Testis (tissue), 3 donors: ENCODE measurements around the gene ALAD. TPM values are rescaled to one million over a fixed set of nuclear protein-coding genes. Genes with fewer than 3 reads are reported as not detected.
A peak's percentile ranks its signal among the peaks of the same experiment; 100 is the strongest.
"Not testable (repeated sequence)": the region's sequence is repeated elsewhere in the genome, so short reads cannot be mapped to it uniquely, and the experiment has no call there.

Experiments
- DNase-seq: peaks from one replicate; pipeline ENCODE4 v3.0.0-alpha.2; 2019
- H3K27ac ChIP-seq, 2 donors: fragments of 200-600 bp; sonication (generic); one replicate each; pipeline ENCODE4 v1.5.1; 2019
- H3K27me3 ChIP-seq: fragments of 200-600 bp; sonication (generic); one replicate; pipeline ENCODE4 v1.5.1; 2019
- H3K36me3 ChIP-seq: fragments of 200-600 bp; sonication (generic); one replicate; pipeline ENCODE4 v1.5.1; 2017; ENCODE audit warnings: low read depth; ENCODE audit errors: missing control alignments
- H3K4me1 ChIP-seq: fragments of 200-600 bp; sonication (generic); one replicate; pipeline ENCODE4 v1.5.1; 2019
- H3K4me3 ChIP-seq, 2 donors: fragments of 200-600 bp; sonication (generic); one replicate each; pipeline ENCODE4 v1.5.1; 2017 to 2019
- H3K9me3 ChIP-seq: fragments of 200-600 bp; sonication (generic); one replicate; pipeline ENCODE4 v1.5.1; 2017
- CTCF ChIP-seq, 3 experiments: fragments of 450-650 bp in 2 of 3; fragments of 200-600 bp in 1 of 3; sonication (generic) in 1 of 3; IDR thresholded peaks; one replicate each; pipeline ENCODE4 v1.5.1; 2016 to 2019; ENCODE audit warnings: antibody characterized with exemption in 3 of 3, mild to moderate bottlenecking in 2 of 3, moderate library complexity in 1 of 3
- POLR2A ChIP-seq: fragments of 450-650 bp; IDR thresholded peaks from one replicate; pipeline ENCODE4 v1.6.1; 2017; ENCODE audit warnings: antibody characterized with exemption, mild to moderate bottlenecking, moderate library complexity
- WGBS, 2 donors: methylation state at CpG; one replicate each; pipeline ENCODE4 v1.1.5; 2018; 5-methylcytosine and 5-hydroxymethylcytosine counted together
- intact Hi-C: fragments of 100-400 bp; cut with DNase I; formaldehyde crosslinking; loops from one replicate; pipeline ENCODE4 v1.15.1; 2023; ENCODE audit warnings: low total_unique reads
- polyA plus RNA-seq: library from polyadenylated mRNA; stranded (reverse); fragments of 350-450 nt; fragmentation: Illumina TruSeq; extraction: RNeasy Lipid Tissue Mini Kit (QIAGEN cat#74804); gene quantifications from one replicate; pipeline ENCODE4 v1.2.3, GENCODE V29; 2014; ENCODE audit warnings: low read depth, low replicate concordance; ENCODE audit not compliant: insufficient read depth
- total RNA-seq, 2 donors: library from RNA; depleted of rRNA; stranded (reverse); fragments of >200 nt; gene quantifications; one replicate each; pipeline ENCODE4 v1.2.3, GENCODE V29; 2016

The ALAD gene
- total and polyA plus RNA-seq, 3 donors from 2014 or later: 44.8 to 58.6 (median 52.8) TPM

DNA sequence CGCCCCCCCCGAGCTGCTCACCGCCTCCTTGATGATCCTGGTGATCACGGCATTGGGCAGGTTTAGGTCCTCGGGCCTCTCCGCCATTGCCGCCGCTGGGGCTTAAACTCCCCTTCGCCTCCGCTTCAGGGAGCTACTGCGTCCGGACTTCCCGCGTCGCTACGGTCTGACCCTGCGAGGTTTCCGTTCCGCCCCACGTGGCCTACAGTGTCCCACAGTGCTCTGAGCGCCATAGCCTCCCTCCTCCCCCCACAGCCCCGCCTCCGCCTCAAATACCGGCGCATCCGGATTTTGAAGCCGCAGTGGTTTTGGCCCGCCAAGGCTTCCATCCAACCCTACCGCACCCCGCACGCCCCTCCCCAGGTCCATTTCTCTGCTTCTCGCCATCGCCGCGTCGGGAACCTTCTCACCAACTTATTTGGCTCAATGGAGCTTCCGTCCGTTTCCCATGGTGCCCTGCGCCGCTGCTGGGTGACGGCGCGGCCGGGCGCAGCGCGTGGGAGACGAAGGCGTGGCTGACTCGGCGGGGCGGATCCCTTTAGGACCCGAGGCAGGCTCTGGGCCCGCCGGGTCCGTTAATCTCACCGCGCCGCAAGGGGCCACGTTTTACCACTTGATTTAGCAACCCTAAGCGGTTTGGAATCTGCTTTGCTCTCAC is 9.3 kb upstream of the ALAD start, which contains the start of the genes C9orf43 and POLE3:
TSS of gene C9orf43 (plus strand) at position 541 of the 658 bp plus-strand sequence. CDS start 2,747 bp downstream, outside the sequence.
TSS of gene POLE3 (minus strand) at position 469 of the 658 bp plus-strand sequence. CDS start at position 87, 382 bp downstream.
- no peaks in the 10 kb centered on the region for H3K36me3 ChIP-seq
- peak; percentile 96 for DNase-seq
- WGBS, 2 donors: 1% methylated on average over 57 to 61 of the region's 61 CpGs
- H3K27ac ChIP-seq: peak within 1 kb of the TSS; percentile 95 to 98
- peak within 1 kb of the TSS; percentile 74 to 90 for H3K4me3 ChIP-seq
- H3K9me3 ChIP-seq: no peaks in the 10 kb centered on the region
- peaks cover 16% of the 10 kb centered on the region for H3K4me1 ChIP-seq
- TF ChIP-seq CTCF (IDR thresholded peaks at IDR 0.05): peak in 2 of 3 experiments; percentile 25 to 50
- peak; percentile 63 for TF ChIP-seq POLR2A
- intact Hi-C loops: no loop called here
- no peaks in the 10 kb centered on the region for H3K27me3 ChIP-seq

DNA sequence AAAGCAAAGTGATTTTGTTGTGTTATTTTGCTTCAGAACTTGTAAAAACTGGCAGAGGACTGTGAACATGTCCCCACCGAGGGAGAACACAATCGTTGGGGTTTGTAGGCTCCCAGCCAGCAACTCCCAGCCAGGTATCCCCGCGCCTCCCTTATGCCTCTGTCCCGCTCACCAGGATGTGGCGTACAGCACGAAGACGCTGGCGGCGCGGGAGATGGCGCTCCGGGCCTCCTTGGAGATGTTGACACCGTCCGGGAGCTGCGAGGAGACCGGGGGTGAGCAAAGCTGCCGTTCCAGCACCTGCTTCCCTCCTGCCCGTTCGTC is 8.8 kb upstream of the ALAD start:
- intact Hi-C loops: no loop called here
- 0% methylated on average over 20 of the region's 20 CpGs for WGBS, 2 donors
- H3K9me3 ChIP-seq: no peaks in the 10 kb centered on the region
- no peaks in the 10 kb centered on the region for H3K27me3 ChIP-seq
- peak overlapping the region; percentile 74 to 90 for H3K4me3 ChIP-seq
- DNase-seq: no peak
- no peak for TF ChIP-seq CTCF (IDR thresholded peaks at IDR 0.05)
- peaks cover 16% of the 10 kb centered on the region for H3K4me1 ChIP-seq
- H3K27ac ChIP-seq: peak overlapping the region; percentile 95 to 98
- H3K36me3 ChIP-seq: no peaks in the 10 kb centered on the region

DNA sequence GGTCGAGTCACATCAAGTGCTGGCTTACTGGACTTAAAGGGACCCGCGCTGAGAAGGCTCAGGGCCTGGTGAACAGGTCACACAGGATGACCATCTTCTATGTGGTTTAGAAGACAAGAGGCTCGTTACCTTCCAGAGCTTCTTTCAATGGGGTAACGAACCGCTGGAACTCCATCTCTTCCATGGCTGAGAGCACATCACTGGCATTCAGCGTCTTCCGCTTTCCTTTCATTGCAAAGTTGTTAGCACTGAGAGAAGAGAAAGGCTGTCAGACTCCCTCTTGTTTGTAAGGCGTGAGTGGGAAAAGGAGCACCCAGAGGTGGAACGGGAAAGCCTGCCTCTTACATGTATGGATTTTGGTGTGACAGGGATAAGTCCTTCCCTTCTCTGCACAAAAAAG is 8.4 kb upstream of the ALAD start:
- Histone ChIP-seq H3K36me3 (no peaks in the 10 kb centered on the region), H3K27ac (peak overlapping the region; percentile 95 to 98), H3K4me3 (peak overlapping the region; percentile 74 to 90), H3K27me3 (no peaks in the 10 kb centered on the region), H3K4me1 (peaks cover 16% of the 10 kb centered on the region), H3K9me3 (no peaks in the 10 kb centered on the region)
- no peak for TF ChIP-seq CTCF (IDR thresholded peaks at IDR 0.05)
- DNase-seq: no peak
- intact Hi-C loops: no loop called here
- WGBS, 2 donors: 17 to 29% methylated on average over 10 of the region's 10 CpGs

DNA sequence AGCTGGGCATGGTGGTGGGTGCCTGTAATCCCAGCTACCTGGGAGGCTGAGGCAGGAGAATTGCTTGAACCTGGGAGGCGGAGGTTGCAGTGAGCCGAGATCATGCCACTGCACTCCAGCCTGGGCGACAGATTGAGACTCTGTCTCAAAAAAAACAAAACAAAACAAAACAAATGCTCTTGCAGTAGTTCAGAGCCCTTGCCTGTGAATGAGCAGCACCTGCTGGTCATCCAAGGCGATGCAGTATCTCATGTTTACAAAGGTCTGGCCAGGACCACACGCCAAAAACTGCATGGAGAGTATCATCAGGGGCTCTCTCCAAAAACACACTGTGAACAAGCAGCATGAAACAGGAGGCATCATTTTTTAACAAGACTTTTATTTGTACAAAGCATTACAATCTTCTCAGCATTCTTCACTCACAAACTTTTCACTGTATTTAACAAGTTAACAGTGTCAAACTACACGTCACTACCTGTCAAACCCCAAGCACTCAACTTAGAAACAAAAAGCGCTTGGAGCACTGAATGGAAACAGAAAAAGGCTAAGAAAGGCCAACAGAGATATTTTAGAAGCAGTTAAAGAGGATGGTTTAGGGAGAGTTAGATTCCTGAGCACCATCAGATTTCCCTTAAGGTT is 5.9 kb upstream of the ALAD start:
- intact Hi-C loops, H3K36me3 ChIP-seq, H3K4me3 ChIP-seq, H3K9me3 ChIP-seq, H3K27me3 ChIP-seq: not testable (repeated sequence)
- peak; percentile 85 for DNase-seq
- peaks cover 16% of the 10 kb centered on the region for H3K4me1 ChIP-seq
- TF ChIP-seq CTCF (IDR thresholded peaks at IDR 0.05): peak; percentile 72 to 78 (median 76)
- 32 to 36% methylated on average over 7 of the region's 7 CpGs for WGBS, 2 donors
- peak overlapping the region in 1 of 2 donors; percentile 33 for H3K27ac ChIP-seq

GRCh38 chr9:113406353-113406752 is 5.3 kb upstream of the ALAD start:
- Histone ChIP-seq H3K27ac (peak overlapping the region in 1 of 2 donors; percentile 33), H3K4me1 (peaks cover 16% of the 10 kb centered on the region)
- H3K27me3 ChIP-seq, DNase-seq, H3K36me3 ChIP-seq, H3K4me3 ChIP-seq, intact Hi-C loops, H3K9me3 ChIP-seq: not testable (repeated sequence)
- 92 to 95% methylated on average over 9 of the region's 9 CpGs for WGBS, 2 donors
